K562 (cell line): ENCODE data around the gene SLC30A1. TPM values are rescaled to one million over a fixed set of nuclear protein-coding genes. Genes with fewer than 3 reads are reported as not detected.

Experiments
- C11orf30 ChIP-seq: fragments of 450-650 bp; IDR thresholded peaks from 2 replicates; pipeline ENCODE4 v1.6.1; 2016; ENCODE audit warnings: low read depth, mild to moderate bottlenecking
- L3MBTL2 ChIP-seq: fragments of 450-650 bp; IDR thresholded peaks from 2 replicates; pipeline ENCODE4 v1.6.1; 2016; ENCODE audit warnings: mild to moderate bottlenecking, moderate library complexity
- NFIX ChIP-seq: fragments of 250-450 bp; sonication (Bioruptor Pico); IDR thresholded peaks from 2 replicates; pipeline ENCODE4 v1.4.0; 2020; ENCODE audit warnings: low read depth, mild to moderate bottlenecking, moderate library complexity
- SAP30 ChIP-seq: fragments of 200-600 bp; sonication (generic); IDR thresholded peaks from 2 replicates; pipeline ENCODE4 v1.6.1; 2012; ENCODE audit warnings: borderline replicate concordance, low read depth, mild to moderate bottlenecking, moderate library complexity, low read length, control low read depth, inconsistent platforms; ENCODE audit not compliant: insufficient read depth, poor library complexity, severe bottlenecking
- TCF7 ChIP-seq: sonication (generic); IDR thresholded peaks from 2 replicates; pipeline ENCODE4 v1.6.1; 2016; ENCODE audit warnings: antibody characterized with exemption, borderline replicate concordance
- TEAD1 ChIP-seq, 2 experiments: fragments of 450-650 bp in 1 of 2; sonication (generic) in 1 of 2; formaldehyde crosslinking; IDR thresholded peaks; 2 replicates each; pipeline versions ENCODE4 v1.4.0 to v1.8.0; 2020 to 2022; ENCODE audit warnings: mild to moderate bottlenecking in 2 of 2, missing genetic modification reagents in 1 of 2
- WHSC1 ChIP-seq: IDR thresholded peaks from one replicate; pipeline ENCODE4 v1.6.1; 2012; ENCODE audit warnings: low read length, control low read depth, inconsistent platforms
- ZNF143 ChIP-seq: sonication (generic); formaldehyde crosslinking; IDR thresholded peaks from 2 replicates; pipeline ENCODE4 v1.9.0; 2022; ENCODE audit warnings: mild to moderate bottlenecking, missing genetic modification reagents
- ZNF175 ChIP-seq: fragments of 200-800 bp; sonication (Bioruptor generic); IDR thresholded peaks from 2 replicates; pipeline ENCODE4 v1.6.1; 2016; ENCODE audit warnings: low read depth, mild to moderate bottlenecking, missing genetic modification characterization, missing compliant biosample characterization
- ZNF311 ChIP-seq: fragments of 250-450 bp; sonication (Bioruptor Pico); IDR thresholded peaks from 2 replicates; pipeline ENCODE4 v1.4.0; 2020; ENCODE audit warnings: mild to moderate bottlenecking, moderate library complexity
- ZNF589 ChIP-seq: fragments of 200-800 bp; sonication (Bioruptor generic); IDR thresholded peaks from 2 replicates; pipeline ENCODE4 v1.6.1; 2016; ENCODE audit warnings: low read depth, missing genetic modification characterization, missing compliant biosample characterization
- polyA plus RNA-seq, 8 experiments: library from polyadenylated mRNA; depleted of rRNA in 4 of 8; stranded (reverse) in 5 of 8; unstranded in 3 of 8; fragments of >200 nt; fragmentation: Nextera tagmentation in 2 of 8; fragmentation: Illumina TruSeq in 1 of 8; extraction: Ambion mirVana in 2 of 8; extraction: Trizol in 1 of 8; gene quantifications; 2 replicates each; pipeline versions ENCODE4 v1.2.1 to v1.2.3, GENCODE V29; 2011 to 2014; ENCODE audit warnings: inconsistent platforms in 1 of 8, missing spikeins in 1 of 8
- total RNA-seq, 7 experiments: library from RNA; depleted of rRNA in 6 of 7; stranded (reverse); fragments of >200 nt in 6 of 7; fragmentation: Illumina TruSeq in 2 of 7; extraction: Trizol in 2 of 7; gene quantifications; 2 replicates each; pipeline versions ENCODE4 v1.2.1 to v1.2.3, GENCODE V29; 2011 to 2021; ENCODE audit warnings: low replicate concordance in 1 of 7
- TF ChIP-seq, protein P1 (sequence below): fragments of 450-650 bp; IDR thresholded peaks from 2 replicates; pipeline ENCODE4 v1.6.1; 2016; ENCODE audit warnings: low read depth
- TF ChIP-seq, protein P2 (sequence below): fragments of 450-650 bp; formaldehyde crosslinking; IDR thresholded peaks from 2 replicates; pipeline ENCODE4 v1.4.0; 2022; ENCODE audit warnings: missing genetic modification characterization
- TF ChIP-seq, protein P3 (sequence below), 2 experiments: fragments of 250-450 bp in 1 of 2; fragments of 450-650 bp in 1 of 2; sonication (Bioruptor Pico) in 1 of 2; IDR thresholded peaks; 2 replicates each; pipeline versions ENCODE4 v1.6.1 to v1.8.0; 2016 to 2021; ENCODE audit warnings: mild to moderate bottlenecking in 2 of 2, moderate library complexity in 2 of 2, missing compliant biosample characterization in 1 of 2, missing genetic modification characterization in 1 of 2
- TF ChIP-seq, protein P4 (sequence below): fragments of 250-450 bp; sonication (Bioruptor Pico); IDR thresholded peaks from 2 replicates; pipeline ENCODE4 v1.6.1; 2021; ENCODE audit warnings: mild to moderate bottlenecking

SLC30A1 gene
- total and polyA plus RNA-seq, 9 of the 15 experiments (the other 6 are each of a cell fraction or from before 2014, with no cell fraction given) = 4.1 to 14.4 (median 6.6) TPM

DNA sequence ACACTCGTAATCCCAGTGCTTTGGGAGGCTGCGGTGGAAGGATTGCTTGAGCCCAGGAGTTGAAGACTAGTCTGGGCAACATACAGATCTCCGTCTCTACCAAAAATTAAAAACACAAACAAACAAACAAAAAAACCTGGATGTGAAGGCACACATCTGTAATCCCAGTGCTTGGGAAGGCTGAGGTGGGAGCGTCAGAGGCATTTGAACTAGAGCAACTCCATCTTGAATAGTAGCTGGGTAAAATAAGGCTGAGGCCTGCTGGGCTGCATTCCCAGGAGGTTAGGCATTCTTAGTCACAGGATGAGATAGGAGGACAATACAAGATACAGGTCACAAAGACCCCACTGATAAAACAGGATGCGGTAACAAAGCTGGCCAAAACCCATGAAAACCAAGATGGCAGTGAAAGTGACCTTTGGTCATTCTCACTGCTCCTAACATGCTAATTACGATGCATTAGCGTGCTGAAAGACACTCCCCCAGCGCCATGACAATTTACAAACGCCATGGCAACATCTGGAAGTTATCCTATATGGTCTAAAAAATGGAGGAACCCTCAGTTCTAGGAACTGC, 53.8 kb downstream of the SLC30A1 start (continued):
- TF ChIP-seq, protein P1, sequence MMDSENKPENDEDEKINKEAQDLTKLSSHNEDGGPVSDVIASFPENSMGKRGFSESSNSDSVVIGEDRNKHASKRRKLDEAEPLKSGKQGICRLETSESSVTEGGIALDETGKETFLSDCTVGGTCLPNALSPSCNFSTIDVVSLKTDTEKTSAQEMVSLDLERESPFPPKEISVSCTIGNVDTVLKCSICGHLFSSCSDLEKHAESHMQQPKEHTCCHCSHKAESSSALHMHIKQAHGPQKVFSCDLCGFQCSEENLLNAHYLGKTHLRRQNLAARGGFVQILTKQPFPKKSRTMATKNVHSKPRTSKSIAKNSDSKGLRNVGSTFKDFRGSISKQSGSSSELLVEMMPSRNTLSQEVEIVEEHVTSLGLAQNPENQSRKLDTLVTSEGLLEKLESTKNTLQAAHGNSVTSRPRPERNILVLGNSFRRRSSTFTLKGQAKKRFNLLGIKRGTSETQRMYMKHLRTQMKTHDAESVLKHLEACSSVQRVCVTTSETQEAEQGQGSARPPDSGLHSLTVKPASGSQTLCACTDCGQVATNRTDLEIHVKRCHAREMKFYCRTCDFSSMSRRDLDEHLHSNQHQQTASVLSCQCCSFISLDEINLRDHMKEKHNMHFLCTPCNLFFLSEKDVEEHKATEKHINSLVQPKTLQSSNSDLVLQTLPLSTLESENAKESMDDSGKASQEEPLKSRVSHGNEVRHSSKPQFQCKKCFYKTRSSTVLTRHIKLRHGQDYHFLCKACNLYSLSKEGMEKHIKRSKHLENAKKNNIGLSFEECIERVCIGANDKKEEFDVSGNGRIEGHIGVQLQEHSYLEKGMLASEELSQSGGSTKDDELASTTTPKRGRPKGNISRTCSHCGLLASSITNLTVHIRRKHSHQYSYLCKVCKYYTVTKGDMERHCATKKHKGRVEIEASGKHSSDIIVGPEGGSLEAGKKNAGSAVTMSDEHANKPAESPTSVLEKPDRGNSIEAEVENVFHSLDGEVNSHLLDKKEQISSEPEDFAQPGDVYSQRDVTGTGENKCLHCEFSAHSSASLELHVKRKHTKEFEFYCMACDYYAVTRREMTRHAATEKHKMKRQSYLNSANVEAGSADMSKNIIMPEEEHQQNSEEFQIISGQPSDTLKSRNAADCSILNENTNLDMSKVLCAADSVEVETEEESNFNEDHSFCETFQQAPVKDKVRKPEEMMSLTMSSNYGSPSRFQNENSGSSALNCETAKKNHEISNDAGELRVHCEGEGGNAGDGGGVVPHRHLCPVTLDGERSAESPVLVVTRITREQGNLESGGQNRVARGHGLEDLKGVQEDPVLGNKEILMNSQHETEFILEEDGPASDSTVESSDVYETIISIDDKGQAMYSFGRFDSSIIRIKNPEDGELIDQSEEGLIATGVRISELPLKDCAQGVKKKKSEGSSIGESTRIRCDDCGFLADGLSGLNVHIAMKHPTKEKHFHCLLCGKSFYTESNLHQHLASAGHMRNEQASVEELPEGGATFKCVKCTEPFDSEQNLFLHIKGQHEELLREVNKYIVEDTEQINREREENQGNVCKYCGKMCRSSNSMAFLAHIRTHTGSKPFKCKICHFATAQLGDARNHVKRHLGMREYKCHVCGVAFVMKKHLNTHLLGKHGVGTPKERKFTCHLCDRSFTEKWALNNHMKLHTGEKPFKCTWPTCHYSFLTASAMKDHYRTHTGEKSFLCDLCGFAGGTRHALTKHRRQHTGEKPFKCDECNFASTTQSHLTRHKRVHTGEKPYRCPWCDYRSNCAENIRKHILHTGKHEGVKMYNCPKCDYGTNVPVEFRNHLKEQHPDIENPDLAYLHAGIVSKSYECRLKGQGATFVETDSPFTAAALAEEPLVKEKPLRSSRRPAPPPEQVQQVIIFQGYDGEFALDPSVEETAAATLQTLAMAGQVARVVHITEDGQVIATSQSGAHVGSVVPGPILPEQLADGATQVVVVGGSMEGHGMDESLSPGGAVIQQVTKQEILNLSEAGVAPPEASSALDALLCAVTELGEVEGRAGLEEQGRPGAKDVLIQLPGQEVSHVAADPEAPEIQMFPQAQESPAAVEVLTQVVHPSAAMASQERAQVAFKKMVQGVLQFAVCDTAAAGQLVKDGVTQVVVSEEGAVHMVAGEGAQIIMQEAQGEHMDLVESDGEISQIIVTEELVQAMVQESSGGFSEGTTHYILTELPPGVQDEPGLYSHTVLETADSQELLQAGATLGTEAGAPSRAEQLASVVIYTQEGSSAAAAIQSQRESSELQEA = no peak
- TF ChIP-seq ZNF175 (CRISPR knock-in tag) (peak; percentile 95), SAP30 (no peak), NFIX (no peak), WHSC1 (no peak), TCF7 (no peak), L3MBTL2 (no peak), TEAD1 (CRISPR knock-in tag; IDR thresholded peaks at IDR 0.05) (peak in 1 of 2 experiments; percentile 76; a peak in 2 of 4 replicates), ZNF589 (CRISPR knock-in tag) (peak; percentile 92), ZNF311 (CRISPR knock-in tag) (peak; percentile 92), ZNF143 (CRISPR knock-in tag) (no peak), C11orf30 (no peak)
- TF ChIP-seq, protein P2, sequence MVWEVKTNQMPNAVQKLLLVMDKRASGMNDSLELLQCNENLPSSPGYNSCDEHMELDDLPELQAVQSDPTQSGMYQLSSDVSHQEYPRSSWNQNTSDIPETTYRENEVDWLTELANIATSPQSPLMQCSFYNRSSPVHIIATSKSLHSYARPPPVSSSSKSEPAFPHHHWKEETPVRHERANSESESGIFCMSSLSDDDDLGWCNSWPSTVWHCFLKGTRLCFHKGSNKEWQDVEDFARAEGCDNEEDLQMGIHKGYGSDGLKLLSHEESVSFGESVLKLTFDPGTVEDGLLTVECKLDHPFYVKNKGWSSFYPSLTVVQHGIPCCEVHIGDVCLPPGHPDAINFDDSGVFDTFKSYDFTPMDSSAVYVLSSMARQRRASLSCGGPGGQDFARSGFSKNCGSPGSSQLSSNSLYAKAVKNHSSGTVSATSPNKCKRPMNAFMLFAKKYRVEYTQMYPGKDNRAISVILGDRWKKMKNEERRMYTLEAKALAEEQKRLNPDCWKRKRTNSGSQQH (CRISPR knock-in tag) = peak; percentile 77; the same call in 1 of the 2 replicates
- TF ChIP-seq, protein P3, sequence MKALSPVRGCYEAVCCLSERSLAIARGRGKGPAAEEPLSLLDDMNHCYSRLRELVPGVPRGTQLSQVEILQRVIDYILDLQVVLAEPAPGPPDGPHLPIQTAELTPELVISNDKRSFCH (CRISPR knock-in tag; IDR thresholded peaks at IDR 0.05) = no peak
- TF ChIP-seq, protein P3 (tag; IDR thresholded peaks at IDR 0.05) = peak; percentile 95
- TF ChIP-seq, protein P4, sequence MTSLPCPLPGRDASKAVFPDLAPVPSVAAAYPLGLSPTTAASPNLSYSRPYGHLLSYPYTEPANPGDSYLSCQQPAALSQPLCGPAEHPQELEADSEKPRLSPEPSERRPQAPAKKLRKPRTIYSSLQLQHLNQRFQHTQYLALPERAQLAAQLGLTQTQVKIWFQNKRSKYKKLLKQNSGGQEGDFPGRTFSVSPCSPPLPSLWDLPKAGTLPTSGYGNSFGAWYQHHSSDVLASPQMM (CRISPR knock-in tag) = no peak
